Hepatocyte (in vitro differentiated cells): ENCODE measurements around the gene CCDC85C. TPM values are rescaled to one million over a fixed set of nuclear protein-coding genes. Genes with fewer than 3 reads are reported as not detected.

Source experiments
- DNase-seq: peaks from one replicate; pipeline ENCODE4 v3.0.0-alpha.2; 2016; ENCODE audit warnings: low spot score
- H2AFZ ChIP-seq: fragments of 200-600 bp; sonication (generic); 2 replicates; pipeline ENCODE4 v1.6.0; 2016; ENCODE audit warnings: antibody characterized with exemption, mild to moderate bottlenecking
- H3K27ac ChIP-seq: fragments of 200-600 bp; sonication (generic); 2 replicates; pipeline ENCODE4 v1.5.1; 2016; ENCODE audit warnings: mild to moderate bottlenecking
- H3K27me3 ChIP-seq: fragments of 200-600 bp; sonication (generic); 2 replicates; pipeline ENCODE4 v1.6.1; 2016
- H3K36me3 ChIP-seq: fragments of 200-600 bp; sonication (generic); replicated peaks from 2 replicates; pipeline ENCODE4 v1.5.1; 2016; ENCODE audit warnings: low read depth; ENCODE audit not compliant: insufficient read depth
- H3K4me1 ChIP-seq: fragments of 200-600 bp; sonication (generic); 2 replicates; pipeline ENCODE4 v1.5.1; 2016; ENCODE audit warnings: mild to moderate bottlenecking, moderate library complexity; ENCODE audit not compliant: insufficient read depth
- H3K4me2 ChIP-seq: fragments of 200-600 bp; sonication (generic); 2 replicates; pipeline ENCODE4 v1.6.0; 2016
- H3K4me3 ChIP-seq: fragments of 200-600 bp; sonication (generic); 2 replicates; pipeline ENCODE4 v1.5.1; 2016; ENCODE audit warnings: mild to moderate bottlenecking
- H3K79me2 ChIP-seq: fragments of 200-600 bp; sonication (generic); 2 replicates; pipeline ENCODE4 v1.6.0; 2017; ENCODE audit warnings: mild to moderate bottlenecking
- H3K9me2 ChIP-seq: fragments of 200-600 bp; sonication (generic); replicated peaks from 2 replicates; pipeline ENCODE4 v1.6.0; 2017; ENCODE audit warnings: mild to moderate bottlenecking; ENCODE audit not compliant: insufficient read depth
- H3K9me3 ChIP-seq: fragments of 200-600 bp; sonication (generic); 2 replicates; pipeline ENCODE4 v1.5.1; 2016; ENCODE audit warnings: low read depth, mild to moderate bottlenecking
- H4K20me1 ChIP-seq: fragments of 200-600 bp; sonication (generic); 2 replicates; pipeline ENCODE4 v1.6.0; 2016; ENCODE audit warnings: mild to moderate bottlenecking; ENCODE audit not compliant: insufficient read depth, poor library complexity, severe bottlenecking
- CTCF ChIP-seq: fragments of 200-600 bp; sonication (generic); IDR thresholded peaks from 2 replicates; pipeline ENCODE4 v1.5.1; 2016; ENCODE audit warnings: antibody characterized with exemption, mild to moderate bottlenecking; ENCODE audit not compliant: poor library complexity
- EZH2 ChIP-seq: fragments of 200-600 bp; sonication (generic); IDR thresholded peaks from 2 replicates; pipeline ENCODE4 v1.6.1; 2016; ENCODE audit warnings: antibody characterized with exemption, mild to moderate bottlenecking, borderline replicate concordance
- EZH2phosphoT487 ChIP-seq: fragments of 200-600 bp; sonication (generic); IDR thresholded peaks from one replicate; pipeline ENCODE4 v1.6.1; 2018; ENCODE audit warnings: antibody characterized with exemption, mild to moderate bottlenecking, low read depth, moderate library complexity; ENCODE audit not compliant: unreplicated experiment, severe bottlenecking
- WGBS: methylation state at CpG from one replicate; pipeline ENCODE4 v1.1.6; 2016; ENCODE audit warnings: low lambda C conversion rate; ENCODE audit errors: missing lambda C conversion rate; 5-methylcytosine and 5-hydroxymethylcytosine counted together
- polyA plus RNA-seq: library from polyadenylated mRNA; unstranded; fragments of >200 nt; fragmentation: Nextera tagmentation; extraction: Ambion mirVana; gene quantifications from 2 replicates; pipeline ENCODE4 v1.2.1, GENCODE V29; 2016
- total RNA-seq: library from RNA; depleted of rRNA; stranded (reverse); fragments of >200 nt; gene quantifications from 2 replicates; pipeline ENCODE4 v1.2.3, GENCODE V29; 2014

The CCDC85C gene
- total and polyA plus RNA-seq, 2 experiments from 2014 or later, result 37.8 to 47.2 TPM

GRCh38 chr14:99597911-99598600, 6.0 kb downstream of the CCDC85C start:
- no peak for TF ChIP-seq CTCF
- no peak for TF ChIP-seq EZH2phosphoT487
- TF ChIP-seq EZH2, result no peak
- Histone ChIP-seq H2AFZ (no peak overlapping the region), H3K27me3 (no peaks in the 10 kb centered on the region), H4K20me1 (peaks cover 30% of the 10 kb centered on the region), H3K4me3 (no peak overlapping the region), H3K4me2 (peak overlapping the region; percentile 91), H3K79me2 (peaks cover 97% of the 10 kb centered on the region), H3K4me1 (peaks cover 74% of the 10 kb centered on the region), H3K9me3 (no peaks in the 10 kb centered on the region), H3K27ac (peak overlapping the region; percentile 85), H3K9me2 (no peaks in the 10 kb centered on the region), H3K36me3 (no peaks in the 10 kb centered on the region)
- no peak for DNase-seq
- whole genome bisulfite sequencing, result 83% methylated on average over 20 of the region's 20 CpGs

GRCh38 chr14:99596772-99597171, 7.2 kb downstream of the CCDC85C start:
- 80% methylated on average over 7 of the region's 7 CpGs for WGBS
- H4K20me1 ChIP-seq, result peaks cover 20% of the 10 kb centered on the region
- DNase-seq, result peak; percentile 54
- H3K27me3 ChIP-seq, result no peaks in the 10 kb centered on the region
- H3K79me2 ChIP-seq, result peaks cover 97% of the 10 kb centered on the region
- no peak overlapping the region for H2AFZ ChIP-seq
- H3K27ac ChIP-seq, result peak overlapping the region; percentile 85
- no peak overlapping the region for H3K4me3 ChIP-seq
- no peaks in the 10 kb centered on the region for H3K36me3 ChIP-seq
- H3K4me2 ChIP-seq, result peak overlapping the region; percentile 60
- H3K9me2 ChIP-seq, result no peaks in the 10 kb centered on the region
- TF ChIP-seq CTCF (no peak), EZH2phosphoT487 (no peak), EZH2 (no peak)
- H3K4me1 ChIP-seq, result peaks cover 62% of the 10 kb centered on the region
- H3K9me3 ChIP-seq, result no peaks in the 10 kb centered on the region

- Histone ChIP-seq H3K27ac (peak overlapping the region; percentile 85), H4K20me1 (peaks cover 22% of the 10 kb centered on the region), H3K9me3 (no peaks in the 10 kb centered on the region), H2AFZ (no peak overlapping the region), H3K4me1 (peaks cover 57% of the 10 kb centered on the region), H3K4me3 (no peak overlapping the region), H3K27me3 (no peaks in the 10 kb centered on the region), H3K9me2 (no peaks in the 10 kb centered on the region), H3K79me2 (peaks cover 97% of the 10 kb centered on the region), H3K4me2 (peak overlapping the region; percentile 60), H3K36me3 (no peaks in the 10 kb centered on the region)
- no peak for TF ChIP-seq EZH2
- no peak for TF ChIP-seq EZH2phosphoT487
- TF ChIP-seq CTCF, result no peak
- no peak for DNase-seq
- 59% methylated on average over 10 of the region's 10 CpGs for WGBS
These were observed 7.9 kb downstream of the CCDC85C start for GRCh38 chr14:99596071-99596627.
